HG03354 (cell line): ENCODE data around the gene OR5AL1.
"Not testable (repeated sequence)": the region's sequence is repeated elsewhere in the genome, so short reads cannot be mapped to it uniquely, and the experiment has no call there.

Experiments used
- ATAC-seq: cut with Tn5 transposase; IDR thresholded peaks from one replicate; pipeline ENCODE4 v1.9.1; 2021; ENCODE audit warnings: mild to moderate bottlenecking; ENCODE audit not compliant: unreplicated experiment, poor library complexity, severe bottlenecking

OR5AL1 gene

DNA sequence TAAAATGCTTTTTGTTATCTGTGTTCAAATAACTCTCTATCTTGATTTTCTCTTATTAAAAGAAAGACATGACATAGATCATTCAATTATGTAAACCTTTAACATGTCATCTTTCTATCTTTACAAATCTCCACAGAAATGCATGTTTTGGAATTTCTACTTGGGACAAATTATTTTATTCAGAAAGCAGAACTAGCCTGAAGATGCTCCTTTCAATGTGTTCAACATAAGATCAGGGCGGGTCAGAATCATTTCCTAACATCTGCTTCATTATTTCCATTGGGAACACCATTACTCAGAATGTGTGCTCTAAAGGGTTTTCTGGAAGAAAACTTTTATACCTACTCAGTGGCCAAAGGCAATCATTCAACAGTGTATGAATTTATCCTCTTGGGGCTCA is at the start of gene OR5AL1:
OR5AL1 (plus strand) TSS at position 301 of the 400 bp plus-strand sequence.
- no peak for ATAC-seq

DNA sequence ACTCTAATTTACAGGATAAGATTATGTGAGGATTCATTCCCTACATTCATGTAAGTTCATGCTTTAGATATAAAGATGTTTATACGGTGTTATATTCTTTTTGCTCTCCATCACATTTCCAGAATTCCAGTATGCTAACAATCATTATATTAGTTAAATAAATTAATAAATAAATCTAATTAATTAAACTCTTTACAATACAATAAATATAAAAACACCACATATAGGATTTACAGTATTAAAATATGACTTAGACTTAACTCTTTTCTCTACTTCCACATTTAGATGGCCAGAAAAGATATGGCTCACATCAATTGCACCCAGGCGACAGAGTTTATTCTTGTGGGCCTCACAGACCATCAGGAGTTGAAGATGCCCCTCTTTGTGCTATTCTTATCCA is 37.2 kb upstream of the OR5AL1 start, which contains the start of gene OR8U1:
OR8U1 (plus strand) TSS at position 301 of the 400 bp plus-strand sequence; CDS start at position 301, 0 bp downstream.
- ATAC-seq = no peak

DNA sequence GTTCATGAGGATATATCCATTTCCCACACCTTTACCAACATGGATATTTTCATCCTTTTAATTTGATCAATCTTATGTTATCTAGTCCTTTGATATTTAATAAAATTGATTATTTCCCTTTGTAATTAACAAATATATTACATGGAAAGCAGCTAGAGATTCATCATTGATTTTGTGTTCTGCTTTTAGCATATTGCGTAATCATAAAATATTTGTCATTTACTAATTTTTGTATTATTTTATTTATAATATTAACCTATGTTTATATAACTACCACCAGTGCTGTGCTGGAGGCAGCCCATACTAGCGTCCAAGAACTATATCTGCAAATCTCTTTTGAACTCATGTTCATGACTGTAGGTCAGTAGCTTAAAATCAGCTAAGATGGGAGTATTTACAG is 32.4 kb upstream of the OR5AL1 start:
- no peak for ATAC-seq

DNA sequence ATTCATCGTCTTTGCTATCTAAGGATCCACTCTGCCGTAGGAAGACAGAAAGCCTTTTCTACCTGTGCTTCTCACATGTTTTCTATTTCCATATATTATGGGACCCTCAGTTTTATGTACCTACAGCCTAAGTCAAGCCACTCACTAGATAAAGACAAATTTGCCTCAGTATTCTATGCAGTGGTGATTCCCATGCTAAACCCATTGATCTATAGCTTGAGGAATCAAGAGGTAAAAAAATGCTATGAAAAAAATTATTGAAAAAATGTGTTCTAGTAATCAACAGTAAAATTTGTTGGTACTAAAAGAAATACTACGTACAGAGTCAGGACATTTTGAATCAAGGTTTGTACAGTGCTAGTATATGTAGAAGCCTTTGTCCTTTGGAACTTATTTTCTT is 18.1 kb upstream of the OR5AL1 start:
- ATAC-seq = no peak

DNA sequence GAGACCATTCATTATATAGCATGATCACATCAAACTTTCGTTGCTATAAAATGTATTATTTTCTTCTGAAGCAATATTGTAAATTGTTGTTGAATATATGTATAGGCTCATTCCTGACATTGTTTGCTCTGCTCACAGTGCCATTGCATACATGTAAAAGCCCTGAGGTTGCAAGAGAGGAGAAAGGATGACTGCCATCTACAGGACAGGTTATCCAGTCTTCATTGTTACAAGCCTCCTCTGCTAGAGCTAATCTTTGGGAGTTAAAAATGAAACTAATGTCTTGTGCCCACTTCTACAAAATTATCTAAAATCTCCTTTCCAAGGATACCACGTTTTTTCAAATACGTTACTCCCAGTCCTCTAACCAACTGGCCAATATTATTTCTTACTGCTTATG is 16.4 kb upstream of the OR5AL1 start:
- ATAC-seq = no peak

DNA sequence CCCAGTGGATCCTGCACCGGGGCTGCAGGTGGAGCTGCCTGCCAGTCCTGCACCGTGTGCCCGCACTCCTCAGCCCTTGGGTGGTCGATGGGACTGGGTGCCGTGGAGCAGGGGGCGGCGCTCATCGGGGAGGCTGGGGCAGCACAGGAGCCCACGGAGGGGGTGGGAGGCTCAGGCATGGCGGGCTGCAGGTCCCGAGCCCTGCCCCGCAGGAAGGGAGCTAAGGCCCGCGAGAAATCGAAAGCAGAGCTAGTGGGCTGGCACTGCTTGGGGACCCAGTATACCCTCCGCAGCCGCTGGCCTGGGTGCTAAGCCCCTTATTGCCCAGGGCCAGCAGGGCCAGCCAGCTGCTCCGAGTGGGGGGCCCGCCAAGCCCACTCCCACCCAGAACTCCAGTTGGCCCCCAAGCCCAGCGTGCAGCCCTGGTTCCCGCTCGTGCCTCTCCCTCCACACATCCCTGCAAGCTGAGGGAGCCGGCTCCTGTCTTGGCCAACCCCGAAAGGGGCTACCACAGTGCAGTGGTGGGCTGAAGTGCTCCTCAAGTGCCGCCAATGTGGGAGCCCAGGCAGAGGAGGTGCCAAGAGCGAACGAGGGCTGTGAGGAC is 10.5 kb upstream of the OR5AL1 start:
- ATAC-seq = not testable (repeated sequence)

DNA sequence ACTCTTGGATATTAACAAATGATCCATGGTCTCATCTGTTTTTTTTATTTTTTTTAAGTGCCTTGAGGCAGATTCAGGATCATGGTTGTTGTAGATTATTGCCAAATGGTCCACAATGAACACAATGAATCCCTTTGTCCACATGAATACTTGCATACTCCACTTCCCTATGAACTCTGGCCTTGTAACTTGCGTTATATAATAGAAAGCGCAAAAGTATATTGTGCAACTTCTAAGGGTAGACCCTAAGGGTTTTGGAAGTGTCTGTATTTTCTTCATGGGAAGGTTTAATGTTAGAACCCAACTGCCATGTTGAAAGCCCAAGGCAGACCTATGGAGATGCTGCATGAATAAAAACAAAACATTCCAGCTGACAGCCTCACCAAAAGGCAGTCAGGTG is 8.1 kb upstream of the OR5AL1 start:
- ATAC-seq = no peak

DNA sequence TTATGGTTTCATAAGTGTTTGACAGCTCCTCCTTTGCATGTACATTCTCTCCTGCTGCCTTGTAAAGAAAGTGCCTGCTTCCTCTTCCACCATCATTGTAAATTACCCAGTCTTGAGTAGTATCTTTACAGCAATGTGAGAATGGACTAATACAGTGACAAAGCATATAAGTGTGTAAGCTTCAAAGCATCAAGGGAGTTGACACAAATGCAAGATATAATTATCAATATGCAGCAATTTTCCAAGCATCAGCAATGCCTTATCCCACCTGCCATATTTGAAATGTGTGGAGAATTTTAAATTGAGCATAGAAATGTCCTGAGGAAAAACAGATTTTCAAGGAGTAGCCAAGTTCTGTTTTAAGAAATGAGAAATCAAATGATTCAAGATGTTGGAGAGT is 1.7 kb upstream of the OR5AL1 start:
- ATAC-seq = no peak

DNA sequence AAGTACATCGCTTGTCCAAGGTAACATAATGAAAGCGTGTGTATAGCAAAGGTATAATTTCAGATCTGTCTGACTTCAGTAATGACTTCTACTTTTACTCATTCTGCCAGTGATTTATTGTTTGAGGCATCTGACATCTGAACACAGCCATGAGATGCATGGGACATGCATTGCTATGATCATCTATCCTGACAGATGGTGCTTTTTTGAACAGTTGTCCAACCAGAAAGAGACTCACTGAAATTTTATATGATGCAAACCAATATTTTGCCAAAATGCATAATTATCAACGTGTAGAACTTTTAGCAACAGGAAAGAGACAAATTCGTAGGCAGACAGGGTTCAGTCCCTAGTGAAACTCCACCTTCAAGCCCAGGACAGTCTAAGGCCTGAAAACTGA is 41.0 kb downstream of the OR5AL1 start:
- no peak for ATAC-seq

DNA sequence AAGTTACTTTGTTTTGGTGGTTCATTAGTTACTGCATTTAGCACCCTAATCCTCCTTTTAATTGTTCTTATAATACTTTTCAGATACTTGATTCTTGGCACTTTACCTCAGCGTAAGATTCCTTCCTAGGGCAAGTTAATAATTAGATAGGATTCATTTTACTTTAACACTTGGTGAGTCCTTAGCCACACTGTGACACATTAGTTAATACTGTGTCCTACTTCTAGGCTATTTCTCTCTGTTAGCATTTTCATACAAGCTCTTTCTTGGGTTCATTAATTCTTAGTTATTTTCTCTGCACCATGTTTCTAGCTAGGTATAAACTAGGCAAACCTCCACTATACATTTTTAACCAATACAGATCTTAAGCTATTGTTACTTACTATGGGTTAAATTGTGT is 44.6 kb downstream of the OR5AL1 start:
- ATAC-seq = no peak
